Neural cell (in vitro differentiated cells): ENCODE data around the gene ROS1.

Source experiments
- CTCF ChIP-seq: fragments of 450-650 bp; IDR thresholded peaks from 2 replicates; pipeline ENCODE4 v1.5.1; 2014; ENCODE audit warnings: antibody characterized with exemption, mild to moderate bottlenecking, moderate library complexity; ENCODE audit not compliant: poor library complexity, severe bottlenecking
- REST ChIP-seq: IDR thresholded peaks from 2 replicates; pipeline ENCODE4 v1.6.1; 2012; ENCODE audit warnings: borderline replicate concordance

GRCh38 chr6:117473401-117473800 lies 47.7 kb upstream of the ROS1 start:
- TF ChIP-seq CTCF (no peak), REST (no peak)
